Measurements from ENCODE around the gene MBD5.

DNA sequence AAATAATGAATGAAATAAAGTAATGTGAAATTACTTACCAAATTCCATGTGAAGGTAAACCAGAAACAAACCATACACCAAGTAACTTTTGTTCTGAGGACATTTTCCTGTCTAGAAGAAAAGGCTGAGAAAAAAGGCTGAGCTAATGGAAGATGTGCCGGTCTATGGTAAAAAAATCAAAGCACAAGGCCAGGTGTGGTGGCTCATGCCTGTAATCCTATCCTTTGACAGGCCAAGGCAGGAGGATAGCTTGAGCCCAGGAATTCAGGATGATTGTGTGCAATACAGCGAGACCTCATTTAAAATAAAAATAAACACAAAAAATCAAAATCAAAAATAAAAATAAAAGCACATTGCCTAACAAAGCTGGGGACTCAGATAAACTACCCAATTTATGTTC, 7.0 kb upstream of the MBD5 start:
- TF ChIP-seq, protein P1, sequence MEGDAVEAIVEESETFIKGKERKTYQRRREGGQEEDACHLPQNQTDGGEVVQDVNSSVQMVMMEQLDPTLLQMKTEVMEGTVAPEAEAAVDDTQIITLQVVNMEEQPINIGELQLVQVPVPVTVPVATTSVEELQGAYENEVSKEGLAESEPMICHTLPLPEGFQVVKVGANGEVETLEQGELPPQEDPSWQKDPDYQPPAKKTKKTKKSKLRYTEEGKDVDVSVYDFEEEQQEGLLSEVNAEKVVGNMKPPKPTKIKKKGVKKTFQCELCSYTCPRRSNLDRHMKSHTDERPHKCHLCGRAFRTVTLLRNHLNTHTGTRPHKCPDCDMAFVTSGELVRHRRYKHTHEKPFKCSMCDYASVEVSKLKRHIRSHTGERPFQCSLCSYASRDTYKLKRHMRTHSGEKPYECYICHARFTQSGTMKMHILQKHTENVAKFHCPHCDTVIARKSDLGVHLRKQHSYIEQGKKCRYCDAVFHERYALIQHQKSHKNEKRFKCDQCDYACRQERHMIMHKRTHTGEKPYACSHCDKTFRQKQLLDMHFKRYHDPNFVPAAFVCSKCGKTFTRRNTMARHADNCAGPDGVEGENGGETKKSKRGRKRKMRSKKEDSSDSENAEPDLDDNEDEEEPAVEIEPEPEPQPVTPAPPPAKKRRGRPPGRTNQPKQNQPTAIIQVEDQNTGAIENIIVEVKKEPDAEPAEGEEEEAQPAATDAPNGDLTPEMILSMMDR (IDR thresholded peaks at IDR 0.05), result no peak
- TF ChIP-seq POLR2A (IDR thresholded peaks at IDR 0.05), result no peak

Measured in Peyer's patch (tissue), 4 donors.